NB4 (cell line): ENCODE data around the gene CAP2.
A peak's percentile ranks its signal among the peaks of the same experiment; 100 is the strongest.

Source experiments
- TF ChIP-seq, protein P1 (sequence below): IDR thresholded peaks from one replicate; pipeline ENCODE4 v1.5.1; 2012; ENCODE audit warnings: low read depth, low read length
- TF ChIP-seq, protein P2 (sequence below): IDR thresholded peaks from 2 replicates; pipeline ENCODE4 v1.6.1; 2011; ENCODE audit warnings: low read depth, low read length

DNA sequence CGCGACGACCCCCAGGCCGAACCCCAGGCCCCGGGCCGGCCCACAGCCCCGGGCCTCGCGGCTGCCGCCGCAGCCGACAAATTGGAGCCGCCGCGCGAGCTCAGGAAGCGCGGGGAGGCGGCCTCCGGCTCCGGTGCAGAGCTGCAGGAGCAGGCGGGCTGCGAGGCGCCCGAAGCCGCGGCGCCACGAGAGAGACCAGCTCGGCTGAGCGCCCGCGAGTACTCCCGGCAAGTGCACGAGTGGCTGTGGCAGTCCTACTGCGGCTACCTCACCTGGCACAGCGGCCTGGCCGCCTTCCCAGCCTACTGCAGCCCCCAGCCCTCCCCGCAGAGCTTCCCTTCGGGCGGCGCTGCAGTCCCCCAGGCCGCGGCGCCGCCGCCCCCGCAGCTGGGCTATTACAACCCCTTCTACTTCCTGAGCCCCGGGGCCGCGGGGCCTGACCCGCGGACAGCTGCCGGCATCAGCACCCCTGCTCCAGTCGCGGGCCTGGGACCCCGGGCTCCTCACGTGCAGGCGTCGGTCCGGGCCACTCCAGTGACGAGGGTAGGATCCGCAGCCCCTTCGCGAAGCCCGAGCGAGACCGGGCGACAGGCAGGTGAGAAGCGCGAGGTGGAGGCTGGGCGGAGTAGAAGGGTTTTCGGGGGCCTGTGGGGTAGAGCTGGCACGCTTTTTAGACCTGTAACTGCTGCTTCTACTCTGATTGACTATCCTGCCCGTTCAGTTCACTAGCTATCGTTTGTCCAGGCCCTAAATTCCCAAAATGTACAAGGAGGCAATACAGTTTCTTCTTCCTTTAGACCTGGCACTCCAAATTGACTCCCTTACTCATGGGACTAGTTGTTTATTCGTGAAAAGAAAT is 207.4 kb downstream of the CAP2 start:
- TF ChIP-seq, protein P1, sequence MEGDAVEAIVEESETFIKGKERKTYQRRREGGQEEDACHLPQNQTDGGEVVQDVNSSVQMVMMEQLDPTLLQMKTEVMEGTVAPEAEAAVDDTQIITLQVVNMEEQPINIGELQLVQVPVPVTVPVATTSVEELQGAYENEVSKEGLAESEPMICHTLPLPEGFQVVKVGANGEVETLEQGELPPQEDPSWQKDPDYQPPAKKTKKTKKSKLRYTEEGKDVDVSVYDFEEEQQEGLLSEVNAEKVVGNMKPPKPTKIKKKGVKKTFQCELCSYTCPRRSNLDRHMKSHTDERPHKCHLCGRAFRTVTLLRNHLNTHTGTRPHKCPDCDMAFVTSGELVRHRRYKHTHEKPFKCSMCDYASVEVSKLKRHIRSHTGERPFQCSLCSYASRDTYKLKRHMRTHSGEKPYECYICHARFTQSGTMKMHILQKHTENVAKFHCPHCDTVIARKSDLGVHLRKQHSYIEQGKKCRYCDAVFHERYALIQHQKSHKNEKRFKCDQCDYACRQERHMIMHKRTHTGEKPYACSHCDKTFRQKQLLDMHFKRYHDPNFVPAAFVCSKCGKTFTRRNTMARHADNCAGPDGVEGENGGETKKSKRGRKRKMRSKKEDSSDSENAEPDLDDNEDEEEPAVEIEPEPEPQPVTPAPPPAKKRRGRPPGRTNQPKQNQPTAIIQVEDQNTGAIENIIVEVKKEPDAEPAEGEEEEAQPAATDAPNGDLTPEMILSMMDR: no peak
- TF ChIP-seq, protein P2, sequence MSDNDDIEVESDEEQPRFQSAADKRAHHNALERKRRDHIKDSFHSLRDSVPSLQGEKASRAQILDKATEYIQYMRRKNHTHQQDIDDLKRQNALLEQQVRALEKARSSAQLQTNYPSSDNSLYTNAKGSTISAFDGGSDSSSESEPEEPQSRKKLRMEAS: peak; percentile 56
